Right renal pelvis (tissue), 4 donors: ENCODE data around the gene FREM2. TPM values are rescaled to one million over a fixed set of nuclear protein-coding genes. Genes with fewer than 3 reads are reported as not detected.

ENCODE experiments used
- DNase-seq, 4 donors: peaks; one replicate each; pipeline ENCODE4 v3.0.0-alpha.2; 2013; ENCODE audit warnings: low read depth in 4 of 4, low spot score in 3 of 4, missing footprints in 1 of 4
- polyA plus RNA-seq, 4 donors: library from polyadenylated mRNA; unstranded; fragments of 120-200 nt; gene quantifications; one replicate each; pipeline ENCODE4 v1.2.1, GENCODE V29; 2013; ENCODE audit not compliant: insufficient read length in 4 of 4

The FREM2 gene
- 10 to 100 TPM; 45.8 to 48.7 (median 47.1) TPM for polyA plus RNA-seq

- peak; percentile 72 to 90 (median 84) for DNase-seq
Measured at GRCh38 chr13:38686577-38687245, at the start of gene FREM2. TSS of gene FREM2 (plus strand) at chr13:38687077. CDS start at chr13:38687345, 268 bp downstream.

GRCh38 chr13:38637576-38637975, 49.3 kb upstream of the FREM2 start:
- no peak for DNase-seq

GRCh38 chr13:38641164-38641948, 45.5 kb upstream of the FREM2 start:
- DNase-seq, result no peak

GRCh38 chr13:38647312-38647711, 39.6 kb upstream of the FREM2 start:
- no peak for DNase-seq

DNA sequence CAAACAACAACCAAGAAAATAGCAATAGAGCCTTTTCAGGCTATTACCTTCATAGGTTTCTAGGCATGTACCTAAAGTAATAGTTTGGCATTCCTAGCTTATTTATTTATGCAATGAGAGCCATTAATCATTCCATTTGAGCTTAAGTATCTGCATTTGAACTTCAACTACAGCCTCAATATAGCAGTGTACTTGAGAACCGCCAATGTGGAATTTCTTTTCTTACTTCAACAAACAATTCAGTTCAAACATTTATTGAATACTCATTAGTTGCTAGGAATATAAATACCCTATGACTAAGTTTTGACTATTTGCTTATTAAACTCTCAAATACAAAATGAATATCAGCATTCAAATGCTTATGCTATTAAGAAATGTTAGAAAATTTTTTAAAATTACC, 38.0 kb upstream of the FREM2 start:
- no peak for DNase-seq

DNA sequence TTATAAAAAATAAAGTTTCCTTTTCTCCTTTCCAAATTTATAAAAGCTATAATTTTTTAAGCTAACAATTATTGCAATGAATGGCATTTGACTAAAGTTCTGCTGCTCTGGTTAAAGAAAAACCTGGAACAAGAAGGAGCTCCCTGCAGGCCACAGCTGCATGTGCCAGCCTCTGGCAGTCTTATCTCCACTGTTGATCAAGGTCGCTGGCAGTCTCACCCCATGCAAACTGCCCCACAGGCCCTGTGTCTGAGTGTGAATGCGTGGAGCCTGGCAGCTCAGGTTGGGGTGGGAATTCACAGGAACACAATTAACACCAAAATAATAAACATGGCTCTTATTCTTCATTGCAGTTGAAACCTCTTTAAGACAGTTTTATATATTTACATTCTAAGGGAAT, 30.2 kb upstream of the FREM2 start:
- DNase-seq, result no peak

DNA sequence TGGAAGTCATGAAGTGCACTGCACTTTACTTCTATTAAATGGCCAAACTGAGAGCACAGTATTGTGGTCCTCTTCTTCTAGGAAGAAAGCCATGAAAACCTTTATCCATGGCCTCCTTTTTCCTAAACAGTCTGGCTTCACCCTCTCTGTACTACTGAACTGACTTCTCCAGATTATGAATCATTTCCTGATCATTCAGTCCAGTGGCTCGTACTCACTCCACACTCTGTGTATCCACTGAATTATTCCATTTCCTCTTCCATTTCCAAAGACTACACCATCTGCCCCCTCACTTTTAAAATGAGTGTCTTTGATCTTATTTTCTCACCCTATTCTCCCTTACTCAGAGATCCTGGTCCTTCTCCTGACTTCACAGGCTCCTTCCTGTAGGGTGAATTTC, 29.7 kb upstream of the FREM2 start:
- DNase-seq, result no peak

GRCh38 chr13:38658906-38659305, 28.0 kb upstream of the FREM2 start:
- DNase-seq, result no peak

DNA sequence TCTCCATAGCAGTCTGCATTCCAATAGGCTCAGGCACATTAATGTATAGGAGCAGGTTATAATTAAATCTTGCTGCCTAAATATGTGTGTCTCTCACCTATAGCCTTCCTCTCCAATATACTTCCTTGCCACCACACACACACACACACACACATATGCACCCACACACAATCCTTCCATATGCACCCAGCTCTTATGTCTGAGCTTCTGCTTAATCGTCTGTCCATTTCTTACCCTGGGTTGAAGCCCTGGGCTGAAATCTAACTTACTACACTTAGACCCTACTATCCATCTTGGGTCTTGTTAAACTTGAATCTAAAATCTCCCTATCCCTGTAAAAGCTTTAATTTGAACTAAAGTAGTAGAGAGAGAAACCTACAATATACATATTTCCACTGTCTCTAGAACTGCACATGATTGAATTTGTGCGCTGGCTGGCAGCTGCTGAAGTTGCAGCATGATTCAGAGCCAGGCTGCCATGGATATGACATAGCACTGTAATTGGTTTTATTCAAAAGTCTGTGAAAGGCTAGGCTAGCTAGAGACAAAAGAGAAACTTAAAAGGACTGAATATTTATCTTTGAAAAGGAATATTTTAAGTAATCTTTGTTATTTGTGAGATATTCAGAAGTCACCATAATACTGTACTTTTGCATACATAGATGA, 25.7 kb upstream of the FREM2 start:
- DNase-seq, result no peak

GRCh38 chr13:38662362-38662761, 24.5 kb upstream of the FREM2 start:
- no peak for DNase-seq

DNA sequence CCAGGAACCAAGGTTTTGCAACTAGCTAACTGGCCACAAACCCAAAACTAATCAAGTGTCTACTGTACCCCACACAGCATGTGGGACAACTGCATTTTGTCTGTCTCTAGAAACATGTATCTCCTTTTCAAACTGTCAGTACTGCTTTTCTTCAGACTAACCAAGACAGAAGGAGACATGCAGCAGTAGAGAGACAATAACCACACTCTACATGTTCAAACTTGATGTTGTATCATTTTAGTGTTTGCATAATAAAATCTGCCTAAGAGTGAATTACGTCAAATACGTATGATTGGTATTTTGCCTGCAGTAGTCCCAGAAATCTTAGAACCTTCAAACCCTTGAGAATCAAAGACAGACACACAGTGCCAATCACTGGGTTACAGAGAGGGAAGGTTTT, 22.0 kb upstream of the FREM2 start:
- no peak for DNase-seq

DNA sequence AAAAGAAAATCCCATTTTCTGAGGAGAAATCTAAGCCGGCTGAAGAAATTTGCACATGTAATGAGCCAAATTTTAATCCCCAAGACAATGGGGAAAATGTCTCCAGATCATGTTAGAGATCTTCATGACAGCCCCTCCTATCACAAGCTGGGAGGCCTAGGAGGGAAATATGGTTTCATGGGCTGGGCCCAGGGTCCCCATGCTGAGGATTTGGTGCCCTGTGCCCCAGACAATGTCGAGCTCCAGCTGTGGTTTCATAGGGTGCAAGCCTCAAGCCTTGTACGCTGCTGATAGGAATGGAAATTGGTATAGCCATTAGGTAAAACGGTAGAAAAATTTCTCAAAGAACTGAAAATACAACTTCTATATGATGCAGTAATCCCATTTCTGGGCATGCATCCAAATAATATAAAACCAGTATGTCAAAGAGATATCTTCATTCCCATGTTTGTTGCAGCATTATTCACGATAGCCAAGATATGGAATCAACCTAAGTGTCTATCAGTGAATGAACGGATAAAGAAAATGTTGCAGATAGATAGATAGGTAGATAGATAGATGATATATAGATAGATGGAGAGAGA, 19.3 kb upstream of the FREM2 start:
- DNase-seq, result no peak

GRCh38 chr13:38669234-38669964, 17.5 kb upstream of the FREM2 start:
- DNase-seq, result no peak

DNA sequence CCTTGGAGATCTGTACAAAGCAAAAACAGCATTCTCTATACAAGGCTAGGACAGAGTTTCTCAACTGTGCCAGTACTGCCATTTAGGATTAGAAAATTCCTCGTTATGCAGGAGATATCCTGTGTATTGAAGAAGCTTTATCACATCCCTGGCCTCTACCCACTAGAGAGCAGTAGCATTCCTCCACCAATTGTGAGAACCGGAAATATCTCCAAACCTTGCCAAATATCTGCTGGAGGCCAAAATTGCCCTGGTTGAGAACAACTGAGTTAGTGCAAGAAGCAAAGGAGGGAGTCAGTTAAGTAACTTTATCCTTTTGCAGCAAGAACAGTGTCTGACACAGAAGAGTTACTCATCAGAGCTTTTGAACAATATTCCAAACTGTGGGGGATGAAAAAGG, 16.2 kb upstream of the FREM2 start:
- DNase-seq, result no peak

GRCh38 chr13:38671980-38672379, 14.9 kb upstream of the FREM2 start:
- no peak for DNase-seq

DNA sequence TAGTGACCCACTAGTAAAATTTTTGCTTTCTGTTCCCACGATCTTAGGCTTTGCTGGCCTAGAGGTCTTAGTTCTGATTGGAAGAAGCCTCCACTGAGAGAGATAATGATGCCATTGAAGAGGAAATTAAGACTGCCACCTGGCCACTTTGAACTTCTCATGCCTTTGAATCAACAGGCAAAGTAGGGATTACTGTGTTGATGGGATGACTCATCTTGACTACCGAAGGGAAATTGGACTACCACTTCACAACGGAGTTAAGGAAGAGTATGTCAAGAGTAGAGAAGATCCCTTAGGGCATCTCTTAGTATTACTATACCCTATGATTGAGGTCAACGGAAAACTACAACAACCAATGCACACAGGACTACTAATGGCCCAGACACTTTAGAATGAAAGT, 12.7 kb upstream of the FREM2 start:
- DNase-seq, result no peak

GRCh38 chr13:38680912-38681311, 6.0 kb upstream of the FREM2 start:
- DNase-seq, result no peak

- no peak for DNase-seq
Measured at GRCh38 chr13:38684714-38685113, 2.2 kb upstream of the FREM2 start.

DNA sequence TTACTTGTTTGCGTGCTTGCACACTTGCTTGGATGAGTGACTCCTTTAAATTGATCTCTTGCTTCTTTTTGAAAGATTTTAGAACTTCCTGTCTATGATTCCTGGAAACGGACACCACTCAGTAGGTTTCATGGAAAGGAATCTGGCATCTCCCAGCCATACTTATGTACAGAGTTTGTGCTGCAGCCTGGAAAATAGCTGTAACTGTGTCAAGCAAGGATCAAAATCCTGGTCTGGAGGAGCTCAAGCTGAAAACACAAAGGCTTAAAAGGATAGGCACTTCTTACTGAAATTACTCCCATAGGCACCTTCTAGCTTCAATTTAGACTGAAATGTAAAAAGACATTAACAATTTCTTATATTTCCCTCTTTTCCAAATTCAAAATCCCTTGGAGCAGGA, 1.4 kb upstream of the FREM2 start:
- DNase-seq, result no peak

DNA sequence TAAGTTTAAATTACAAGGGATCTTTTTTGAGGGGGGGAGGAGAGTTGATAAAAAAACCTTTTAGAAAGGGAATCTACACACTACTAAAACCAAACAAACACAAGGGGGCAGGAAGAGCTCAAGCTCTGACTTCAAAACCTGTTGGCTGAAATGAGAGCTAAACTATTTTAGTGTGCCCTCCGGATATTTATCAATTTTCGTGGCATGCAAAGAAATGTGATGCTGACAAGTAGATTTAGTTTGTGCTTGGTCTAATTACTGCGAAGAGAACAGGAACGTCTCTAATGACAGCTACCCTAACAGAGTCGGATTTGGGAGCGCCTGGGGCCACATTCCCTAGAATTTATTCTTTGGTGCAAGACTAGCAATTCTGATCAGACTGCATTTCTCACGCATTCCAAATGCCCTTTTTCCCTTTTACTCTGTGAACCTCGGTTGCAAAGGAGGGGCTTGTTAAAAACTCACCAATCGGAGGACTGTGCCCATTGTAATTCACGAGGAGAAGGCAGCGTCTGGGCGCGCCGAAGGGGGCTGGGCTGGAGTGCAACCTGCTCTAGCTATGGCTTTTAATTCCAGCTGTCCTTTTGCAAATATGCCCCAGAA, 802 bp upstream of the FREM2 start:
- DNase-seq, result peak in 1 of 4 donors; percentile 39
